LNCaP clone FGC (cell line): Measurements from ENCODE around the gene FAM9C.

Experiments
- DNase-seq: peaks from one replicate; pipeline ENCODE4 v3.0.0-alpha.2; 2011; ENCODE audit warnings: low read depth
- H3K4me3 ChIP-seq: 2 replicates; pipeline ENCODE4 v1.5.1; 2011; ENCODE audit warnings: mild to moderate bottlenecking, low read depth, low read length, control low read depth
- CTCF ChIP-seq: IDR thresholded peaks from 2 replicates; pipeline ENCODE4 v1.5.1; 2012; ENCODE audit warnings: mild to moderate bottlenecking; ENCODE audit not compliant: control insufficient read depth, insufficient read depth; ENCODE audit errors: extremely low read depth

The FAM9C gene

GRCh38 chrX:12987900-12988594 lies 56.4 kb downstream of the FAM9C start:
- TF ChIP-seq CTCF: no peak
- no peak for DNase-seq
- H3K4me3 ChIP-seq: no peak overlapping the region

- no peak overlapping the region for H3K4me3 ChIP-seq
- no peak for DNase-seq
- TF ChIP-seq CTCF: no peak
Measured at GRCh38 chrX:12987340-12987739, 57.1 kb downstream of the FAM9C start.

- no peak for DNase-seq
- TF ChIP-seq CTCF: no peak
- H3K4me3 ChIP-seq: no peak overlapping the region
Measured at GRCh38 chrX:12986886-12987285, 57.5 kb downstream of the FAM9C start.

- DNase-seq: no peak
- TF ChIP-seq CTCF: no peak
- H3K4me3 ChIP-seq: no peak overlapping the region
Measured at GRCh38 chrX:12986164-12986779, 58.1 kb downstream of the FAM9C start.
